Endometrium (tissue), 2 donors: ENCODE data around the gene KIAA0408.
"Not testable (repeated sequence)": the region's sequence is repeated elsewhere in the genome, so short reads cannot be mapped to it uniquely, and the experiment has no call there.

Experiments used
- FAIRE-seq: peaks from 2 replicates; lab custom pipeline; 2012; peaks lifted over from hg19 to GRCh38; lab: Jason Lieb, UNC
- donor health status: control.
- donor health status: control.

Gene KIAA0408

GRCh38 chr6:127463056-127463455 lies 3.9 kb upstream of the KIAA0408 start:
- no peak for FAIRE-seq

GRCh38 chr6:127462376-127462775 lies 3.2 kb upstream of the KIAA0408 start:
- no peak for FAIRE-seq

- FAIRE-seq: no peak
These were observed 1.3 kb upstream of the KIAA0408 start for GRCh38 chr6:127460465-127460864.

GRCh38 chr6:127458817-127459216 lies 372 bp downstream of the KIAA0408 start:
- no peak for FAIRE-seq

- FAIRE-seq: peak; percentile 53
These were observed 967 bp downstream of the KIAA0408 start for GRCh38 chr6:127458222-127458621.

GRCh38 chr6:127457456-127458064 lies 1.6 kb downstream of the KIAA0408 start:
- FAIRE-seq: no peak

GRCh38 chr6:127456465-127456864 lies 2.7 kb downstream of the KIAA0408 start:
- FAIRE-seq: no peak

GRCh38 chr6:127453845-127454619 lies 5.2 kb downstream of the KIAA0408 start:
- FAIRE-seq: no peak

GRCh38 chr6:127452803-127453202 lies 6.4 kb downstream of the KIAA0408 start:
- no peak for FAIRE-seq

GRCh38 chr6:127451388-127451787 lies 7.8 kb downstream of the KIAA0408 start:
- FAIRE-seq: no peak

GRCh38 chr6:127447780-127448179 lies 11.4 kb downstream of the KIAA0408 start:
- no peak for FAIRE-seq

GRCh38 chr6:127446356-127446755 lies 12.8 kb downstream of the KIAA0408 start:
- FAIRE-seq: no peak

- FAIRE-seq: no peak
These were observed 17.3 kb downstream of the KIAA0408 start for GRCh38 chr6:127441881-127442280.

- FAIRE-seq: no peak
These were observed 19.5 kb downstream of the KIAA0408 start for GRCh38 chr6:127439718-127440117.

GRCh38 chr6:127436578-127437110 lies 22.5 kb downstream of the KIAA0408 start:
- FAIRE-seq: no peak

- FAIRE-seq: no peak
These were observed 23.5 kb downstream of the KIAA0408 start for GRCh38 chr6:127435626-127436220.

- FAIRE-seq: no peak
These were observed 24.5 kb downstream of the KIAA0408 start for GRCh38 chr6:127434651-127435050.

- FAIRE-seq: not testable (repeated sequence)
These were observed 30.6 kb downstream of the KIAA0408 start for GRCh38 chr6:127428562-127428961.

GRCh38 chr6:127423921-127424320 lies 35.3 kb downstream of the KIAA0408 start:
- no peak for FAIRE-seq

- FAIRE-seq: not testable (repeated sequence)
These were observed 38.0 kb downstream of the KIAA0408 start for GRCh38 chr6:127421164-127421563.

GRCh38 chr6:127420556-127420955 lies 38.6 kb downstream of the KIAA0408 start:
- FAIRE-seq: no peak

- FAIRE-seq: no peak
These were observed 44.1 kb downstream of the KIAA0408 start for GRCh38 chr6:127415096-127415495.

- not testable (repeated sequence) for FAIRE-seq
These were observed 46.1 kb downstream of the KIAA0408 start for GRCh38 chr6:127413123-127413522.
